Heart left ventricle (tissue), 16 donors: Measurements from ENCODE around the gene SRRT. TPM values are rescaled to one million over a fixed set of nuclear protein-coding genes. Genes with fewer than 3 reads are reported as not detected.
"Not testable (repeated sequence)": the region's sequence is repeated elsewhere in the genome, so short reads cannot be mapped to it uniquely, and the experiment has no call there.

ENCODE experiments used
- ATAC-seq, 4 donors: fragments of 200-7000 bp; cut with Tn5 transposase; one replicate each; pipeline ENCODE4 v1.9.1; 2020 to 2022; ENCODE audit warnings: moderate library complexity in 4 of 4, mild to moderate bottlenecking in 3 of 4, moderate number of reproducible peaks in 1 of 4
- DNase-seq, 5 donors: peaks; one replicate each; pipeline ENCODE4 v3.0.0-alpha.2; 2020
- H3K27ac ChIP-seq, 12 donors: fragments of 200-600 bp; sonication (generic) in 4 of 12; one replicate each; pipeline versions ENCODE4 v1.5.0 to v1.8.0; 2016 to 2022; ENCODE audit warnings: mild to moderate bottlenecking in 2 of 12
- H3K27me3 ChIP-seq, 9 donors: fragments of 200-600 bp; sonication (generic) in 2 of 9; one replicate each; pipeline versions ENCODE4 v1.5.1 to v1.8.0; 2016 to 2022; ENCODE audit warnings: mild to moderate bottlenecking in 3 of 9
- H3K36me3 ChIP-seq, 9 donors: fragments of 200-600 bp; sonication (generic) in 2 of 9; one replicate each; pipeline versions ENCODE4 v1.5.0 to v1.8.0; 2018 to 2022; ENCODE audit warnings: mild to moderate bottlenecking in 2 of 9
- H3K4me1 ChIP-seq, 12 donors: fragments of 200-600 bp; sonication (generic) in 4 of 12; one replicate each; pipeline versions ENCODE4 v1.5.0 to v1.8.0; 2016 to 2022; ENCODE audit warnings: mild to moderate bottlenecking in 3 of 12
- H3K4me3 ChIP-seq, 12 donors: fragments of 200-600 bp; sonication (generic) in 4 of 12; one replicate each; pipeline versions ENCODE4 v1.5.0 to v1.8.0; 2017 to 2022; ENCODE audit warnings: mild to moderate bottlenecking in 9 of 12, moderate library complexity in 4 of 12
- H3K9me3 ChIP-seq, 12 donors: fragments of 200-600 bp; sonication (generic) in 4 of 12; one replicate each; pipeline versions ENCODE4 v1.5.0 to v1.8.0; 2016 to 2022; ENCODE audit warnings: mild to moderate bottlenecking in 1 of 12
- CTCF ChIP-seq, 12 donors: fragments of 200-600 bp; sonication (generic) in 4 of 12; IDR thresholded peaks; one replicate each; pipeline versions ENCODE4 v1.5.0 to v1.8.0; 2018 to 2022; ENCODE audit warnings: antibody characterized with exemption in 12 of 12, mild to moderate bottlenecking in 5 of 12
- POLR2A ChIP-seq, 2 donors: fragments of 450-650 bp; IDR thresholded peaks; one replicate each; pipeline ENCODE4 v1.6.1; 2017; ENCODE audit warnings: antibody characterized with exemption in 2 of 2, mild to moderate bottlenecking in 2 of 2, moderate library complexity in 2 of 2
- WGBS, 4 donors: extraction: QIAGEN DNeasy Blood & Tissue Kit in 2 of 4; methylation state at CpG; one replicate each; pipeline versions ENCODE4 v1.1.5 to v1.1.7; 2013 to 2018; 5-methylcytosine and 5-hydroxymethylcytosine counted together
- intact Hi-C, 10 donors: fragments of 100-400 bp; cut with DNase I; formaldehyde crosslinking; loops; one replicate each; pipeline versions ENCODE4 v1.11.1 to v1.14.2; 2022
- polyA plus RNA-seq, 2 donors: library from polyadenylated mRNA; stranded (reverse); fragments of 200-250 nt; gene quantifications; one replicate each; pipeline ENCODE4 v1.2.3, GENCODE V29; 2013
- total RNA-seq, 9 donors: library from RNA; depleted of rRNA in 2 of 9; stranded (reverse); fragments of >200 nt in 2 of 9; fragmentation: NEBNext Ultra II Directional in 3 of 9; extraction: Animal tissue kit (Norgen Biotek cat#: 25700) in 3 of 9; gene quantifications; one replicate each; pipeline versions ENCODE4 v1.1.0 to v1.2.4, GENCODE V29; 2016 to 2023
- donor health status: ischemic (EF 13 %, LVEDD 7.1; RV severe dilation, severe dysfunction).
- donor health status: healthy with polysubstance abuse.
- donor health status: DM: no; HTN: yes; CAD: no.
- donor health status: DM: no; HTN: no; CAD: no.
- donor health status: ischemic (EF 25% LVEDD 6.9; RV normal size, moderate dysfunction).
- donor health status: ischemic (EF 25% LVEDD 5.7; RV mildly dilated, moderate dysfunction).
- donor health status: healthy.
- donor health status: DM: yes; HTN: yes; CAD: no.
- donor health status: ischemic (EF 35%, LVEDD 5.7; RV mildly dilated, moderate dysfunction).
- donor health status: nonischemic (EF 11% LVEDD 7.7; RV severe dilation, severe dysfunction).
- donor health status: DM: yes; HTN: yes; CAD: no.
- donor health status: PGD.
- donor health status: ischemic (EF 29% LVEDD 5.4; RV normal size, mild dysfunction).
- donor health status: nonischemic (EF 23%, LVEDD 6.1; RV moderate dilation, normal function).

SRRT gene
- total and polyA plus RNA-seq, 11 donors, result 31.0 to 62.2 (median 49.5) TPM

GRCh38 chr7:100914879-100915447 is 40.1 kb downstream of the SRRT start:
- DNase-seq (no peak), ATAC-seq (no peak)
- peaks cover 0 to 12% (median 0%) of the 10 kb centered on the region in 9 donors for H3K27me3 ChIP-seq
- 79 to 88% (median 85%) methylated on average over 8 of the region's 8 CpGs for WGBS, 4 donors
- no peaks in the 10 kb centered on the region for H3K36me3 ChIP-seq
- H3K4me3 ChIP-seq, result no peak overlapping the region
- TF ChIP-seq CTCF (IDR thresholded peaks at IDR 0.05) (no peak), POLR2A (IDR thresholded peaks at IDR 0.05) (no peak)
- H3K9me3 ChIP-seq, result no peaks in the 10 kb centered on the region
- peaks cover 0 to 9% (median 0%) of the 10 kb centered on the region in 12 donors for H3K4me1 ChIP-seq
- H3K27ac ChIP-seq, result no peak overlapping the region
- intact Hi-C loops, result no loop called here

- DNase-seq, H3K36me3 ChIP-seq, H3K4me1 ChIP-seq, H3K9me3 ChIP-seq, H3K4me3 ChIP-seq, intact Hi-C loops, ATAC-seq, H3K27ac ChIP-seq: not testable (repeated sequence)
- peaks cover 0 to 12% (median 0%) of the 10 kb centered on the region in 9 donors for H3K27me3 ChIP-seq
- WGBS, 4 donors, result 81 to 86% (median 84%) methylated on average over 5 of the region's 5 CpGs
Observed at GRCh38 chr7:100919335-100919734, 44.4 kb downstream of the SRRT start.

- H3K27me3 ChIP-seq, result peaks cover 0 to 12% (median 0%) of the 10 kb centered on the region in 9 donors
- H3K36me3 ChIP-seq, intact Hi-C loops, H3K4me3 ChIP-seq, H3K27ac ChIP-seq, H3K4me1 ChIP-seq, DNase-seq, ATAC-seq, H3K9me3 ChIP-seq: not testable (repeated sequence)
- 75 to 77% (median 76%) methylated on average over 9 of the region's 9 CpGs for WGBS, 4 donors
Observed at GRCh38 chr7:100919779-100920437, 45.0 kb downstream of the SRRT start.

GRCh38 chr7:100921039-100921438 is 46.1 kb downstream of the SRRT start:
- DNase-seq (no peak), ATAC-seq (no peak)
- intact Hi-C loops, result no loop called here
- peaks cover 0 to 9% (median 0%) of the 10 kb centered on the region in 9 donors for H3K27me3 ChIP-seq
- H3K36me3 ChIP-seq, result no peaks in the 10 kb centered on the region
- no peak for TF ChIP-seq POLR2A (IDR thresholded peaks at IDR 0.05)
- TF ChIP-seq CTCF (IDR thresholded peaks at IDR 0.05), result no peak
- H3K4me3 ChIP-seq, result no peak overlapping the region
- H3K4me1 ChIP-seq, result peaks cover 0 to 3% (median 0%) of the 10 kb centered on the region in 12 donors
- no peaks in the 10 kb centered on the region for H3K9me3 ChIP-seq
- no peak overlapping the region for H3K27ac ChIP-seq

GRCh38 chr7:100923616-100924015 is 48.7 kb downstream of the SRRT start:
- intact Hi-C loops, H3K27ac ChIP-seq, H3K4me1 ChIP-seq, H3K4me3 ChIP-seq, H3K9me3 ChIP-seq, H3K27me3 ChIP-seq, DNase-seq, H3K36me3 ChIP-seq, ATAC-seq: not testable (repeated sequence)
- 34 to 42% (median 37%) methylated on average over 4 of the region's 4 CpGs for WGBS, 4 donors

GRCh38 chr7:100929808-100930174 is 54.9 kb downstream of the SRRT start:
- H3K27ac ChIP-seq, result no peak overlapping the region
- H3K36me3 ChIP-seq, result no peaks in the 10 kb centered on the region
- peaks cover 0 to 7% (median 0%) of the 10 kb centered on the region in 9 donors for H3K27me3 ChIP-seq
- intact Hi-C loops, result no loop called here
- H3K9me3 ChIP-seq, result peaks cover 0 to 15% (median 0%) of the 10 kb centered on the region in 12 donors
- ATAC-seq, result no peak
- no peaks in the 10 kb centered on the region for H3K4me1 ChIP-seq
- WGBS, 4 donors, result 83 to 92% (median 89%) methylated on average over 1 of the region's 1 CpG
- TF ChIP-seq CTCF (IDR thresholded peaks at IDR 0.05) (no peak), POLR2A (IDR thresholded peaks at IDR 0.05) (no peak)
- no peak for DNase-seq
- H3K4me3 ChIP-seq, result no peak overlapping the region
